ACC112 (cell line): ENCODE results near the gene CCL3.
"Not testable (repeated sequence)": the region's sequence is repeated elsewhere in the genome, so short reads cannot be mapped to it uniquely, and the experiment has no call there.

Experiments
- H2AFZ ChIP-seq: fragments of 200-600 bp; sonication (generic); one replicate; pipeline ENCODE4 v1.6.0; 2017; ENCODE audit warnings: antibody characterized with exemption, low read length; ENCODE audit not compliant: unreplicated experiment
- H3K27ac ChIP-seq: fragments of 200-600 bp; sonication (generic); 2 replicates; pipeline ENCODE4 v1.5.1; 2014; ENCODE audit warnings: low read depth, mild to moderate bottlenecking, antibody characterized with exemption, low read length, moderate library complexity
- H3K27me3 ChIP-seq: fragments of 200-600 bp; sonication (generic); 2 replicates; pipeline ENCODE4 v1.6.1; 2014; ENCODE audit warnings: mild to moderate bottlenecking, antibody characterized with exemption, low read length, moderate library complexity, mixed read lengths; ENCODE audit not compliant: insufficient read depth
- H3K36me3 ChIP-seq: fragments of 200-600 bp; sonication (generic); 2 replicates; pipeline ENCODE4 v1.6.1; 2016; ENCODE audit warnings: mild to moderate bottlenecking, antibody characterized with exemption, low read length, moderate library complexity, mixed read lengths; ENCODE audit not compliant: insufficient read depth
- H3K4me1 ChIP-seq: fragments of 200-600 bp; sonication (generic); one replicate; pipeline ENCODE4 v1.6.1; 2016; ENCODE audit warnings: low read length, mixed read lengths; ENCODE audit not compliant: insufficient read depth, unreplicated experiment, control insufficient read depth
- H3K4me3 ChIP-seq: fragments of 200-600 bp; sonication (generic); 2 replicates; pipeline ENCODE4 v1.5.1; 2014; ENCODE audit warnings: mild to moderate bottlenecking, low read depth, low read length
- H3K79me2 ChIP-seq: fragments of 200-600 bp; sonication (generic); one replicate; pipeline ENCODE4 v1.6.0; 2016; ENCODE audit warnings: low read length; ENCODE audit not compliant: control insufficient read depth, unreplicated experiment, insufficient read depth

CCL3 gene

GRCh38 chr17:36103401-36103975 lies 13.5 kb upstream of the CCL3 start, which contains the start of gene CCL4:
Gene CCL4, plus strand, starts transcription at chr17:36103827. Its CDS starts 79 bp downstream, at chr17:36103906.
- not testable (repeated sequence) for H3K36me3 ChIP-seq, H2AFZ ChIP-seq, H3K27ac ChIP-seq, H3K4me1 ChIP-seq, H3K4me3 ChIP-seq, H3K79me2 ChIP-seq
- H3K27me3 ChIP-seq = peaks cover 56% of the 10 kb centered on the region

- not testable (repeated sequence) for H3K79me2 ChIP-seq, H3K27ac ChIP-seq, H2AFZ ChIP-seq, H3K4me1 ChIP-seq, H3K4me3 ChIP-seq, H3K36me3 ChIP-seq
- peaks cover 32% of the 10 kb centered on the region for H3K27me3 ChIP-seq
Measured at GRCh38 chr17:36099004-36099403, 9.1 kb upstream of the CCL3 start.

- Histone ChIP-seq H3K4me1 (no peaks in the 10 kb centered on the region), H2AFZ (no peak overlapping the region), H3K36me3 (no peaks in the 10 kb centered on the region), H3K27me3 (peaks cover 44% of the 10 kb centered on the region), H3K27ac (no peak overlapping the region), H3K4me3 (no peak overlapping the region), H3K79me2 (no peaks in the 10 kb centered on the region)
Measured at GRCh38 chr17:36095992-36096391, 6.0 kb upstream of the CCL3 start.

GRCh38 chr17:36094746-36095145 lies 4.8 kb upstream of the CCL3 start:
- Histone ChIP-seq H3K79me2 (no peaks in the 10 kb centered on the region), H3K4me1 (no peaks in the 10 kb centered on the region)

GRCh38 chr17:36094232-36094631 lies 4.3 kb upstream of the CCL3 start:
- no peak overlapping the region for H3K27ac ChIP-seq
- no peaks in the 10 kb centered on the region for H3K79me2 ChIP-seq
- H2AFZ ChIP-seq = no peak overlapping the region
- H3K4me3 ChIP-seq = no peak overlapping the region
- H3K4me1 ChIP-seq = no peaks in the 10 kb centered on the region
- H3K36me3 ChIP-seq = no peaks in the 10 kb centered on the region
- peaks cover 50% of the 10 kb centered on the region for H3K27me3 ChIP-seq

More at GRCh38 chr17:36094746-36095145, 4.8 kb upstream of the CCL3 start:
- no peak overlapping the region for H3K27ac ChIP-seq
- no peaks in the 10 kb centered on the region for H3K36me3 ChIP-seq
- no peak overlapping the region for H3K4me3 ChIP-seq
- H3K27me3 ChIP-seq = peaks cover 49% of the 10 kb centered on the region
- no peak overlapping the region for H2AFZ ChIP-seq

- not testable (repeated sequence) for H3K36me3 ChIP-seq, H3K79me2 ChIP-seq, H3K4me1 ChIP-seq, H2AFZ ChIP-seq, H3K27ac ChIP-seq, H3K4me3 ChIP-seq
- peaks cover 44% of the 10 kb centered on the region for H3K27me3 ChIP-seq
Measured at GRCh38 chr17:36092715-36093114, 2.8 kb upstream of the CCL3 start.

GRCh38 chr17:36092230-36092629 lies 2.3 kb upstream of the CCL3 start:
- H3K4me3 ChIP-seq = no peak overlapping the region
- no peak overlapping the region for H2AFZ ChIP-seq
- no peaks in the 10 kb centered on the region for H3K36me3 ChIP-seq
- H3K27me3 ChIP-seq = peaks cover 45% of the 10 kb centered on the region
- no peaks in the 10 kb centered on the region for H3K79me2 ChIP-seq
- no peak overlapping the region for H3K27ac ChIP-seq
- no peaks in the 10 kb centered on the region for H3K4me1 ChIP-seq

GRCh38 chr17:36089339-36089865 lies 541 bp downstream of the CCL3 start:
- H3K4me3 ChIP-seq = no peak overlapping the region
- no peak overlapping the region for H2AFZ ChIP-seq
- H3K36me3 ChIP-seq = no peaks in the 10 kb centered on the region
- no peak overlapping the region for H3K27ac ChIP-seq
- no peaks in the 10 kb centered on the region for H3K79me2 ChIP-seq
- peaks cover 52% of the 10 kb centered on the region for H3K27me3 ChIP-seq
- H3K4me1 ChIP-seq = no peaks in the 10 kb centered on the region

- no peak overlapping the region for H2AFZ ChIP-seq
Measured at GRCh38 chr17:36088670-36089338, 1.1 kb downstream of the CCL3 start.

GRCh38 chr17:36087897-36088572 lies 1.9 kb downstream of the CCL3 start:
- not testable (repeated sequence) for H2AFZ ChIP-seq, H3K4me3 ChIP-seq, H3K4me1 ChIP-seq, H3K36me3 ChIP-seq, H3K27ac ChIP-seq, H3K79me2 ChIP-seq
- peaks cover 45% of the 10 kb centered on the region for H3K27me3 ChIP-seq

More at GRCh38 chr17:36088670-36089338, 1.1 kb downstream of the CCL3 start:
- Histone ChIP-seq H3K4me1 (peaks cover under 1% of the 10 kb centered on the region), H3K36me3 (no peaks in the 10 kb centered on the region), H3K79me2 (no peaks in the 10 kb centered on the region), H3K4me3 (no peak overlapping the region), H3K27me3 (peaks cover 52% of the 10 kb centered on the region), H3K27ac (no peak overlapping the region)
